NCI-H748 (cell line): ENCODE measurements around the gene KCNA5.

Experiments
- DNase-seq: peaks from one replicate; lab custom pipeline; 2025; ENCODE audit not compliant: unreplicated experiment; lab: John Stamatoyannopoulos, UW

Gene KCNA5

GRCh38 chr12:5063149-5063548 lies 19.5 kb downstream of the KCNA5 start:
- DNase-seq, result peak; percentile 4

GRCh38 chr12:5064913-5065490 lies 21.3 kb downstream of the KCNA5 start:
- no peak for DNase-seq

GRCh38 chr12:5066251-5066650 lies 22.6 kb downstream of the KCNA5 start:
- no peak for DNase-seq

- DNase-seq, result no peak
Observed at GRCh38 chr12:5068126-5068525, 24.4 kb downstream of the KCNA5 start.

GRCh38 chr12:5068619-5069018 lies 24.9 kb downstream of the KCNA5 start:
- DNase-seq, result no peak

GRCh38 chr12:5070090-5070489 lies 26.4 kb downstream of the KCNA5 start:
- DNase-seq, result peak; percentile 8

- no peak for DNase-seq
Observed at GRCh38 chr12:5071496-5071895, 27.8 kb downstream of the KCNA5 start.

- DNase-seq, result no peak
Observed at GRCh38 chr12:5072311-5072710, 28.6 kb downstream of the KCNA5 start.

GRCh38 chr12:5073054-5073453 lies 29.4 kb downstream of the KCNA5 start:
- DNase-seq, result no peak

GRCh38 chr12:5073853-5074252 lies 30.2 kb downstream of the KCNA5 start:
- peak; percentile 4 for DNase-seq

GRCh38 chr12:5076761-5077160 lies 33.1 kb downstream of the KCNA5 start:
- no peak for DNase-seq

GRCh38 chr12:5078423-5078822 lies 34.7 kb downstream of the KCNA5 start:
- peak; percentile 4 for DNase-seq

- no peak for DNase-seq
Observed at GRCh38 chr12:5081016-5081415, 37.3 kb downstream of the KCNA5 start.

GRCh38 chr12:5083955-5084849 lies 40.5 kb downstream of the KCNA5 start:
- peak; percentile 18 for DNase-seq

GRCh38 chr12:5085896-5086295 lies 42.2 kb downstream of the KCNA5 start:
- DNase-seq, result no peak

GRCh38 chr12:5087831-5088554 lies 44.3 kb downstream of the KCNA5 start:
- no peak for DNase-seq

- DNase-seq, result no peak
Observed at GRCh38 chr12:5088586-5089264, 45.0 kb downstream of the KCNA5 start.

GRCh38 chr12:5094551-5094950 lies 50.9 kb downstream of the KCNA5 start:
- no peak for DNase-seq

GRCh38 chr12:5094986-5095385 lies 51.3 kb downstream of the KCNA5 start:
- no peak for DNase-seq
